HepG2 (cell line): ENCODE measurements around the gene SSNA1. TPM values are rescaled to one million over a fixed set of nuclear protein-coding genes. Genes with fewer than 3 reads are reported as not detected.

ENCODE experiments used
- AGO2 ChIP-seq: fragments of 200-400 bp; formaldehyde crosslinking; optimal IDR thresholded peaks from 2 replicates; pipeline ENCODE3; 2017; ENCODE audit warnings: mild to moderate bottlenecking, low read depth, low read length, moderate library complexity
- ARNT2 ChIP-seq: sonication (generic); formaldehyde crosslinking; IDR thresholded peaks from 2 replicates; pipeline ENCODE4 v1.8.0; 2022; ENCODE audit warnings: mild to moderate bottlenecking, low read depth, missing genetic modification reagents, moderate library complexity
- HDAC6 ChIP-seq: fragments of 200-600 bp; sonication (generic); IDR thresholded peaks from 2 replicates; pipeline ENCODE4 v1.7.0; 2017; ENCODE audit warnings: mild to moderate bottlenecking, antibody characterized with exemption, low read length, low read depth
- HNF1A ChIP-seq, 2 experiments: sonication (generic) in 1 of 2; formaldehyde crosslinking in 1 of 2; IDR thresholded peaks; 2 replicates each; pipeline versions ENCODE4 v1.4.0 to v1.6.1; 2016 to 2020; ENCODE audit warnings: borderline replicate concordance in 1 of 2, low read depth in 1 of 2, mild to moderate bottlenecking in 1 of 2, missing genetic modification reagents in 1 of 2
- KDM1A ChIP-seq: IDR thresholded peaks from 2 replicates; pipeline ENCODE4 v1.6.1; 2016; ENCODE audit warnings: missing compliant biosample characterization
- MAF1 ChIP-seq: sonication (generic); formaldehyde crosslinking; IDR thresholded peaks from 2 replicates; pipeline ENCODE4 v1.5.0; 2020; ENCODE audit warnings: missing genetic modification reagents, borderline replicate concordance
- REPIN1 ChIP-seq: sonication (generic); formaldehyde crosslinking; IDR thresholded peaks from 2 replicates; pipeline ENCODE4 v1.8.0; 2022; ENCODE audit warnings: missing genetic modification reagents, low read depth, mild to moderate bottlenecking, borderline replicate concordance
- SP2 ChIP-seq: sonication (generic); formaldehyde crosslinking; IDR thresholded peaks from 2 replicates; pipeline ENCODE4 v1.5.1; 2020; ENCODE audit warnings: mild to moderate bottlenecking, missing genetic modification reagents
- TSC22D2 ChIP-seq: sonication (generic); formaldehyde crosslinking; IDR thresholded peaks from 2 replicates; pipeline ENCODE4 v1.5.1; 2020; ENCODE audit warnings: missing genetic modification reagents, mild to moderate bottlenecking, borderline replicate concordance
- UBTF ChIP-seq: sonication (generic); formaldehyde crosslinking; IDR thresholded peaks from 2 replicates; pipeline ENCODE4 v1.4.0; 2020; ENCODE audit warnings: mild to moderate bottlenecking, missing genetic modification reagents
- XBP1 ChIP-seq: sonication (generic); formaldehyde crosslinking; IDR thresholded peaks from 2 replicates; pipeline ENCODE4 v1.5.0; 2020; ENCODE audit warnings: missing genetic modification reagents
- ZNF282 ChIP-seq: fragments of 450-650 bp; IDR thresholded peaks from 2 replicates; pipeline ENCODE4 v1.6.1; 2018; ENCODE audit not compliant: partially characterized antibody
- ZNF367 ChIP-seq: sonication (generic); formaldehyde crosslinking; IDR thresholded peaks from 2 replicates; pipeline ENCODE4 v1.4.0; 2020; ENCODE audit warnings: missing genetic modification reagents, borderline replicate concordance
- ZNF382 ChIP-seq: sonication (generic); formaldehyde crosslinking; IDR thresholded peaks from 2 replicates; pipeline ENCODE4 v1.5.0; 2020; ENCODE audit warnings: missing genetic modification reagents, mild to moderate bottlenecking, borderline replicate concordance
- ZNF749 ChIP-seq: sonication (generic); formaldehyde crosslinking; IDR thresholded peaks from 2 replicates; pipeline ENCODE4 v1.8.0; 2022; ENCODE audit warnings: mild to moderate bottlenecking, missing genetic modification reagents, moderate library complexity, borderline replicate concordance
- ZNF816 ChIP-seq: sonication (generic); formaldehyde crosslinking; IDR thresholded peaks from 2 replicates; pipeline ENCODE4 v1.8.0; 2022; ENCODE audit warnings: missing genetic modification reagents, mild to moderate bottlenecking, borderline replicate concordance
- polyA plus RNA-seq, 8 experiments: library from polyadenylated mRNA; depleted of rRNA in 3 of 8; stranded (reverse) in 7 of 8; unstranded in 1 of 8; fragments of >200 nt; fragmentation: Illumina TruSeq in 4 of 8; extraction: Trizol in 4 of 8; gene quantifications; 2 replicates each; pipeline versions ENCODE4 v1.2.1 to v1.2.3, GENCODE V29; 2011 to 2016; ENCODE audit warnings: low read depth in 4 of 8, missing spikeins in 1 of 8, mixed read lengths in 1 of 8; ENCODE audit not compliant: insufficient read depth in 1 of 8
- total RNA-seq, 5 experiments: library from RNA; depleted of rRNA; stranded (reverse); fragments of >200 nt; fragmentation: Illumina TruSeq; extraction: Trizol; gene quantifications; 2 replicates each; pipeline ENCODE4 v1.2.3, GENCODE V29; 2016; ENCODE audit warnings: low read depth in 1 of 5
- TF ChIP-seq, protein P1 (sequence below): sonication (generic); formaldehyde crosslinking; IDR thresholded peaks from 2 replicates; pipeline ENCODE4 v1.4.0; 2020; ENCODE audit warnings: low read depth, mild to moderate bottlenecking, missing genetic modification reagents
- TF ChIP-seq, protein P2 (sequence below): sonication (generic); formaldehyde crosslinking; IDR thresholded peaks from 2 replicates; pipeline ENCODE4 v1.8.1; 2023; ENCODE audit warnings: missing genetic modification reagents, mild to moderate bottlenecking, borderline replicate concordance

SSNA1 gene
- total and polyA plus RNA-seq, 2 of the 13 experiments (the other 11 are each of a cell fraction or from before 2014, with no cell fraction given): 35.9 to 49.4 TPM

- TF ChIP-seq HNF1A (IDR thresholded peaks at IDR 0.05; ENCODE audit: low read depth) (no peak), HNF1A (CRISPR knock-in tag; IDR thresholded peaks at IDR 0.05; ENCODE audit: borderline replicate concordance) (0 out of 2 replicates have a peak, but pooled peaks have one; percentile 3), UBTF (peak; percentile 58), ZNF749 (CRISPR knock-in tag) (no peak), MAF1 (CRISPR knock-in tag) (no peak), XBP1 (CRISPR knock-in tag) (no peak), ZNF382 (CRISPR knock-in tag) (no peak), ZNF282 (no peak), REPIN1 (CRISPR knock-in tag) (no peak), ZNF367 (CRISPR knock-in tag) (no peak), ARNT2 (CRISPR knock-in tag) (no peak), KDM1A (CRISPR knock-in tag) (no peak), AGO2 (peak; percentile 8), SP2 (CRISPR knock-in tag) (no peak), ZNF816 (CRISPR knock-in tag) (no peak), HDAC6 (no peak), TSC22D2 (no peak)
- TF ChIP-seq, protein P1, sequence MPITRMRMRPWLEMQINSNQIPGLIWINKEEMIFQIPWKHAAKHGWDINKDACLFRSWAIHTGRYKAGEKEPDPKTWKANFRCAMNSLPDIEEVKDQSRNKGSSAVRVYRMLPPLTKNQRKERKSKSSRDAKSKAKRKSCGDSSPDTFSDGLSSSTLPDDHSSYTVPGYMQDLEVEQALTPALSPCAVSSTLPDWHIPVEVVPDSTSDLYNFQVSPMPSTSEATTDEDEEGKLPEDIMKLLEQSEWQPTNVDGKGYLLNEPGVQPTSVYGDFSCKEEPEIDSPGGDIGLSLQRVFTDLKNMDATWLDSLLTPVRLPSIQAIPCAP (CRISPR knock-in tag): no peak
- TF ChIP-seq, protein P2, sequence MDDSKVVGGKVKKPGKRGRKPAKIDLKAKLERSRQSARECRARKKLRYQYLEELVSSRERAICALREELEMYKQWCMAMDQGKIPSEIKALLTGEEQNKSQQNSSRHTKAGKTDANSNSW (CRISPR knock-in tag): no peak
Observed at GRCh38 chr9:137218212-137218753, 29.8 kb downstream of the SSNA1 start (continued).
